ENCODE data around the gene SWT1. TPM values are rescaled to one million over a fixed set of nuclear protein-coding genes. Genes with fewer than 3 reads are reported as not detected.

The SWT1 gene
- total and polyA plus RNA-seq, 9 of the 15 experiments (the other 6 are each of a cell fraction or from before 2014, with no cell fraction given), result 1.5 to 3.4 (median 2.3) TPM

DNA sequence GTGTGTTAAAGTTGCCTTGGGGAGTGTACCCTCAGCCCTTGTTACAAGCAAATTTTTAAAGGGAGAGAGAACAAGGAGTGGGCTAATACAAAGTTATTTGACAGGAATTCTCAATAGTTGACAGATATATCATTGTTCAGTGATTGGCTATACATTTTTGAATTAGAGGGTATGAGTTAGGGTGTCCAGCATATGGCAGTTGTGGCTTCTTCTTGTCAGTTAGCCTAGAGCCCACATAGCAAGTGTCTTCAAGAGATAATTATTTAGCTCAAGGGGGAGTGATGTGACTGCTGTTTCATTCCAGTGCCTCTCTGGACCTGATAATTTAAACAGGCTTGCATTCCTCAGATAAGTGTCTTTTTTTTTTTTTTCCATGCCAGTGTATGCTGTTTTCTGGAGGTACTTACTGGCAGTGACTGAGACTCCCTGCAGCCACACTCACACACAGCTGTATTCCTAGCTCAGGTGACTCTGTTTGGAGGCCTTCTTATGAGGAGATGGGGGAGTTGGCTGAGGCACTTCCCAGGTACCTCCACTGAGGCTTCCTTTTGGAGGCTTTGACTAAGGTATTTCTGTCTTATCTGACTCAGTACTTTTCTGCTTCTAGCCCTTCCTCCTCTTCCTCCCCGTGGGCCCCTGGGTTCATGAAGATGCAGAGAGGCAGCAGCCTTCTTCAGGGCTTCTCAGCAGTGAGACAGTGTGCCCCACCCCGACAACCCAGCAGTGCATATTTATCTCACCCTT, 127.7 kb downstream of the SWT1 start (continued):
- TF ChIP-seq, protein P1, sequence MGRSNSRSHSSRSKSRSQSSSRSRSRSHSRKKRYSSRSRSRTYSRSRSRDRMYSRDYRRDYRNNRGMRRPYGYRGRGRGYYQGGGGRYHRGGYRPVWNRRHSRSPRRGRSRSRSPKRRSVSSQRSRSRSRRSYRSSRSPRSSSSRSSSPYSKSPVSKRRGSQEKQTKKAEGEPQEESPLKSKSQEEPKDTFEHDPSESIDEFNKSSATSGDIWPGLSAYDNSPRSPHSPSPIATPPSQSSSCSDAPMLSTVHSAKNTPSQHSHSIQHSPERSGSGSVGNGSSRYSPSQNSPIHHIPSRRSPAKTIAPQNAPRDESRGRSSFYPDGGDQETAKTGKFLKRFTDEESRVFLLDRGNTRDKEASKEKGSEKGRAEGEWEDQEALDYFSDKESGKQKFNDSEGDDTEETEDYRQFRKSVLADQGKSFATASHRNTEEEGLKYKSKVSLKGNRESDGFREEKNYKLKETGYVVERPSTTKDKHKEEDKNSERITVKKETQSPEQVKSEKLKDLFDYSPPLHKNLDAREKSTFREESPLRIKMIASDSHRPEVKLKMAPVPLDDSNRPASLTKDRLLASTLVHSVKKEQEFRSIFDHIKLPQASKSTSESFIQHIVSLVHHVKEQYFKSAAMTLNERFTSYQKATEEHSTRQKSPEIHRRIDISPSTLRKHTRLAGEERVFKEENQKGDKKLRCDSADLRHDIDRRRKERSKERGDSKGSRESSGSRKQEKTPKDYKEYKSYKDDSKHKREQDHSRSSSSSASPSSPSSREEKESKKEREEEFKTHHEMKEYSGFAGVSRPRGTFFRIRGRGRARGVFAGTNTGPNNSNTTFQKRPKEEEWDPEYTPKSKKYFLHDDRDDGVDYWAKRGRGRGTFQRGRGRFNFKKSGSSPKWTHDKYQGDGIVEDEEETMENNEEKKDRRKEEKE (IDR thresholded peaks at IDR 0.05; ENCODE audit: borderline replicate concordance in 1 of 2, control insufficient read depth in 1 of 2, low read depth in 2 of 2, low read length in 1 of 2), result peak in 1 of 2 experiments; percentile 91; a peak in 1 of 4 replicates
- TF ChIP-seq ZNF384 (IDR thresholded peaks at IDR 0.05; ENCODE audit: low read depth, low read length), result peak; percentile 100
- TF ChIP-seq, protein P2, sequence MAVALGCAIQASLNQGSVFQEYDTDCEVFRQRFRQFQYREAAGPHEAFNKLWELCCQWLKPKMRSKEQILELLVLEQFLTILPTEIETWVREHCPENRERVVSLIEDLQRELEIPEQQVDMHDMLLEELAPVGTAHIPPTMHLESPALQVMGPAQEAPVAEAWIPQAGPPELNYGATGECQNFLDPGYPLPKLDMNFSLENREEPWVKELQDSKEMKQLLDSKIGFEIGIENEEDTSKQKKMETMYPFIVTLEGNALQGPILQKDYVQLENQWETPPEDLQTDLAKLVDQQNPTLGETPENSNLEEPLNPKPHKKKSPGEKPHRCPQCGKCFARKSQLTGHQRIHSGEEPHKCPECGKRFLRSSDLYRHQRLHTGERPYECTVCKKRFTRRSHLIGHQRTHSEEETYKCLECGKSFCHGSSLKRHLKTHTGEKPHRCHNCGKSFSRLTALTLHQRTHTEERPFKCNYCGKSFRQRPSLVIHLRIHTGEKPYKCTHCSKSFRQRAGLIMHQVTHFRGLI (CRISPR knock-in tag; IDR thresholded peaks at IDR 0.05), result 0 out of 2 replicates have a peak, but pooled peaks have one; percentile 32

DNA sequence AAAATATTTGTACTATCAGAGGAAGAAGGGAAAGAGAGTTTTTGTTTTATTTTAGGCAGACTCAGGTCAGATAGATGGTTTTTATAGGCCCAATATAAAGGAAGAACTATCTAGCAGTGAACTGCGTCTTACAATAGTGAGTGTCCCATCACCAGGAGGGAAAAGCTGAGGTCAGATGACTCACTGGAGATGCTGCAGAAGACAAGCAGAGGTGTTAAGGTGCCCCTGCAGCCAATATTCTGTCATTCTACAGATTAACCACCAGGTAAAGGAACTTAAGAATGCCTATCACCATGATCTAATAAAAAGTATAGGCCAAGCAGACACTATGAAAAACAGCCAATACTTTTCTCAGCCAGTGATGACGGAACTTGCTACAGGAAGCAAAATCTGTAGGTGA, 130.5 kb downstream of the SWT1 start:
- peaks cover 9 to 49% of the 10 kb centered on the region in 2 experiments; a peak in 3 of 5 replicates for H3K4me1 ChIP-seq (replicated peaks in 1 of 2; ENCODE audit: control insufficient read depth in 2 of 2, insufficient read depth in 2 of 2, low read length in 2 of 2)
- H3K4me3 ChIP-seq, result no peak overlapping the region
- DNase-seq (ENCODE audit: extremely low read depth in 1 of 4, low spot score in 3 of 4), result peak in 2 of 4 experiments; percentile 34 to 36
- no peaks in the 10 kb centered on the region for H4K20me1 ChIP-seq (replicated peaks; ENCODE audit: control insufficient read depth, insufficient read depth, low read length)
- in situ Hi-C loops (cut with MboI), result no loop called here
- no peaks in the 10 kb centered on the region for H3K9me1 ChIP-seq (ENCODE audit: control insufficient read depth, insufficient read depth, low read length)
- no peaks in the 10 kb centered on the region for H3K27me3 ChIP-seq (ENCODE audit: control insufficient read depth in 2 of 2, insufficient read depth in 2 of 2, low read length in 2 of 2)
- WGBS (ENCODE audit: insufficient coverage, low coverage, missing lambda C conversion rate), result 92% methylated on average over 2 of the region's 2 CpGs
- H2AFZ ChIP-seq (ENCODE audit: low read depth, low read length), result no peak overlapping the region
- BruUV-seq (replicated peaks), result no TSS peak
- H3K9me3 ChIP-seq (replicated peaks; ENCODE audit: control insufficient read depth, insufficient read depth, low read depth, low read length), result peaks cover 14% of the 10 kb centered on the region
- H3K4me2 ChIP-seq (ENCODE audit: insufficient read depth, low read length), result no peak overlapping the region
- no peaks in the 10 kb centered on the region for H3K79me2 ChIP-seq (ENCODE audit: control insufficient read depth, insufficient read depth, low read length)
- no peak overlapping the region for H3K9ac ChIP-seq (ENCODE audit: insufficient read depth in 1 of 2, low read depth in 2 of 2, low read length in 2 of 2)
- no peak overlapping the region for H3K27ac ChIP-seq (ENCODE audit: extremely low read depth, low read depth, low read length)
- ChIA-PET POLR2A (no interaction called here), CTCF (ENCODE audit: low intra/inter-chr PET ratio) (no interaction called here)
- FAIRE-seq, result no peak
- H3K36me3 ChIP-seq (ENCODE audit: control insufficient read depth, insufficient read depth, low read length), result peaks cover 8% of the 10 kb centered on the region; the same call in 2 of the 3 replicates
- ATAC-seq, result no peak
- intact Hi-C loops (cut with micrococcal nuclease), result no loop called here
- TF ChIP-seq SP1 (CRISPR knock-in tag; IDR thresholded peaks at IDR 0.05), result no peak
- TF ChIP-seq DACH1 (IDR thresholded peaks at IDR 0.05; ENCODE audit: partially characterized antibody), result peak; percentile 35
- TF ChIP-seq SMARCB1 (IDR thresholded peaks at IDR 0.05; ENCODE audit: insufficient read length, low read depth), result no peak
- TF ChIP-seq PURB (CRISPR knock-in tag; IDR thresholded peaks at IDR 0.05; ENCODE audit: low read depth), result no peak
- TF ChIP-seq FOSL1 (tag; conservative IDR thresholded peaks at IDR 0.05), result peak; percentile 45; the same call in 1 of the 2 replicates
- TF ChIP-seq ATF7 (IDR thresholded peaks at IDR 0.05), result no peak
- TF ChIP-seq ZNF695 (CRISPR knock-in tag; IDR thresholded peaks at IDR 0.05), result no peak
- TF ChIP-seq, protein P3, sequence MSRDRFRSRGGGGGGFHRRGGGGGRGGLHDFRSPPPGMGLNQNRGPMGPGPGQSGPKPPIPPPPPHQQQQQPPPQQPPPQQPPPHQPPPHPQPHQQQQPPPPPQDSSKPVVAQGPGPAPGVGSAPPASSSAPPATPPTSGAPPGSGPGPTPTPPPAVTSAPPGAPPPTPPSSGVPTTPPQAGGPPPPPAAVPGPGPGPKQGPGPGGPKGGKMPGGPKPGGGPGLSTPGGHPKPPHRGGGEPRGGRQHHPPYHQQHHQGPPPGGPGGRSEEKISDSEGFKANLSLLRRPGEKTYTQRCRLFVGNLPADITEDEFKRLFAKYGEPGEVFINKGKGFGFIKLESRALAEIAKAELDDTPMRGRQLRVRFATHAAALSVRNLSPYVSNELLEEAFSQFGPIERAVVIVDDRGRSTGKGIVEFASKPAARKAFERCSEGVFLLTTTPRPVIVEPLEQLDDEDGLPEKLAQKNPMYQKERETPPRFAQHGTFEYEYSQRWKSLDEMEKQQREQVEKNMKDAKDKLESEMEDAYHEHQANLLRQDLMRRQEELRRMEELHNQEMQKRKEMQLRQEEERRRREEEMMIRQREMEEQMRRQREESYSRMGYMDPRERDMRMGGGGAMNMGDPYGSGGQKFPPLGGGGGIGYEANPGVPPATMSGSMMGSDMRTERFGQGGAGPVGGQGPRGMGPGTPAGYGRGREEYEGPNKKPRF (IDR thresholded peaks at IDR 0.05; ENCODE audit: low read depth, low read length), result no peak
- TF ChIP-seq ATF1 (CRISPR knock-in tag; IDR thresholded peaks at IDR 0.05), result no peak
- TF ChIP-seq ATF1 (tag; IDR thresholded peaks at IDR 0.05), result no peak
- no peak for TF ChIP-seq NFE2L1 (tag; IDR thresholded peaks at IDR 0.05; ENCODE audit: borderline replicate concordance, low read depth)
